IMR-90 (cell line): ENCODE measurements around the gene CCL2.

Experiments
- CHD1 ChIP-seq: IDR thresholded peaks from 2 replicates; pipeline ENCODE4 v1.6.1; 2012; ENCODE audit warnings: low read depth, low read length, improper control_type of control experiment
- FOS ChIP-seq: fragments of 150-350 bp; IDR thresholded peaks from 2 replicates; pipeline ENCODE4 v1.6.1; 2016; ENCODE audit warnings: low read depth, low read length
- POLR2A ChIP-seq: IDR thresholded peaks from 2 replicates; pipeline ENCODE4 v1.6.1; 2012; ENCODE audit warnings: mild to moderate bottlenecking, low read depth, low read length
- RAD21 ChIP-seq: IDR thresholded peaks from 2 replicates; pipeline ENCODE4 v1.6.1; 2012; ENCODE audit warnings: low read length, improper control_type of control experiment
- SMC3 ChIP-seq: fragments of 150-350 bp; IDR thresholded peaks from 2 replicates; pipeline ENCODE4 v1.6.1; 2016; ENCODE audit warnings: low read depth, mild to moderate bottlenecking, antibody characterized with exemption, low read length, moderate library complexity
- TF ChIP-seq, protein P1 (sequence below): conservative IDR thresholded peaks from 2 replicates; pipeline ENCODE4 v1.5.1; 2012; ENCODE audit warnings: mild to moderate bottlenecking, low read depth, low read length, improper control_type of control experiment
- TF ChIP-seq, protein P2 (sequence below): fragments of 150-350 bp; IDR thresholded peaks from 2 replicates; pipeline ENCODE4 v1.6.1; 2016; ENCODE audit warnings: low read depth, mild to moderate bottlenecking, low read length, moderate library complexity, borderline replicate concordance

GRCh38 chr17:34234616-34235015 is 20.5 kb upstream of the CCL2 start:
- no peak for TF ChIP-seq POLR2A
- TF ChIP-seq, protein P1, sequence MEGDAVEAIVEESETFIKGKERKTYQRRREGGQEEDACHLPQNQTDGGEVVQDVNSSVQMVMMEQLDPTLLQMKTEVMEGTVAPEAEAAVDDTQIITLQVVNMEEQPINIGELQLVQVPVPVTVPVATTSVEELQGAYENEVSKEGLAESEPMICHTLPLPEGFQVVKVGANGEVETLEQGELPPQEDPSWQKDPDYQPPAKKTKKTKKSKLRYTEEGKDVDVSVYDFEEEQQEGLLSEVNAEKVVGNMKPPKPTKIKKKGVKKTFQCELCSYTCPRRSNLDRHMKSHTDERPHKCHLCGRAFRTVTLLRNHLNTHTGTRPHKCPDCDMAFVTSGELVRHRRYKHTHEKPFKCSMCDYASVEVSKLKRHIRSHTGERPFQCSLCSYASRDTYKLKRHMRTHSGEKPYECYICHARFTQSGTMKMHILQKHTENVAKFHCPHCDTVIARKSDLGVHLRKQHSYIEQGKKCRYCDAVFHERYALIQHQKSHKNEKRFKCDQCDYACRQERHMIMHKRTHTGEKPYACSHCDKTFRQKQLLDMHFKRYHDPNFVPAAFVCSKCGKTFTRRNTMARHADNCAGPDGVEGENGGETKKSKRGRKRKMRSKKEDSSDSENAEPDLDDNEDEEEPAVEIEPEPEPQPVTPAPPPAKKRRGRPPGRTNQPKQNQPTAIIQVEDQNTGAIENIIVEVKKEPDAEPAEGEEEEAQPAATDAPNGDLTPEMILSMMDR, result no peak
- no peak for TF ChIP-seq SMC3
- TF ChIP-seq CHD1, result no peak
- TF ChIP-seq, protein P2, sequence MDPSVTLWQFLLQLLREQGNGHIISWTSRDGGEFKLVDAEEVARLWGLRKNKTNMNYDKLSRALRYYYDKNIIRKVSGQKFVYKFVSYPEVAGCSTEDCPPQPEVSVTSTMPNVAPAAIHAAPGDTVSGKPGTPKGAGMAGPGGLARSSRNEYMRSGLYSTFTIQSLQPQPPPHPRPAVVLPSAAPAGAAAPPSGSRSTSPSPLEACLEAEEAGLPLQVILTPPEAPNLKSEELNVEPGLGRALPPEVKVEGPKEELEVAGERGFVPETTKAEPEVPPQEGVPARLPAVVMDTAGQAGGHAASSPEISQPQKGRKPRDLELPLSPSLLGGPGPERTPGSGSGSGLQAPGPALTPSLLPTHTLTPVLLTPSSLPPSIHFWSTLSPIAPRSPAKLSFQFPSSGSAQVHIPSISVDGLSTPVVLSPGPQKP, result no peak
- TF ChIP-seq FOS, result no peak
- TF ChIP-seq RAD21, result no peak
